ENCODE data around the gene ZBTB20.
"Not testable (repeated sequence)": the region's sequence is repeated elsewhere in the genome, so short reads cannot be mapped to it uniquely, and the experiment has no call there.

Gene ZBTB20

GRCh38 chr3:115110066-115110465 lies 37.0 kb downstream of the ZBTB20 start:
- Mint-ChIP-seq H3K36me3 (peaks cover 18% of the 10 kb centered on the region), H3K4me1 (peaks cover 13% of the 10 kb centered on the region)
- H3K9me3 Mint-ChIP-seq; H3K27ac Mint-ChIP-seq; H3K4me3 Mint-ChIP-seq; DNase-seq (ENCODE audit: low spot score in 2 of 2); ATAC-seq: not testable (repeated sequence)

GRCh38 chr3:115108614-115109013 lies 38.5 kb downstream of the ZBTB20 start:
- DNase-seq (ENCODE audit: low spot score in 2 of 2), result no peak
- peaks cover 6% of the 10 kb centered on the region for H3K9me3 Mint-ChIP-seq
- no peak overlapping the region for H3K4me3 Mint-ChIP-seq
- H3K36me3 Mint-ChIP-seq, result peaks cover 18% of the 10 kb centered on the region
- no peak overlapping the region for H3K27ac Mint-ChIP-seq
- peak; percentile 26 for ATAC-seq
- H3K4me1 Mint-ChIP-seq, result peaks cover 19% of the 10 kb centered on the region

GRCh38 chr3:115102046-115102445 lies 45.0 kb downstream of the ZBTB20 start:
- Mint-ChIP-seq H3K4me1 (peaks cover 29% of the 10 kb centered on the region), H3K36me3 (peaks cover 6% of the 10 kb centered on the region), H3K9me3 (peaks cover 4% of the 10 kb centered on the region), H3K27ac (peak overlapping the region; percentile 26), H3K4me3 (no peak overlapping the region)
- no peak for ATAC-seq
- no peak for DNase-seq (ENCODE audit: low spot score in 2 of 2)

GRCh38 chr3:115100806-115101205 lies 46.3 kb downstream of the ZBTB20 start:
- H3K4me1 Mint-ChIP-seq, result peaks cover 29% of the 10 kb centered on the region
- H3K27ac Mint-ChIP-seq, result peak overlapping the region; percentile 90

GRCh38 chr3:115099986-115100571 lies 47.0 kb downstream of the ZBTB20 start:
- peaks cover 29% of the 10 kb centered on the region for H3K4me1 Mint-ChIP-seq
- ATAC-seq, result peak; percentile 90
- H3K36me3 Mint-ChIP-seq, result peaks cover 6% of the 10 kb centered on the region
- DNase-seq (ENCODE audit: low spot score in 2 of 2), result peak in 1 of 2 donors; percentile 51
- peak overlapping the region; percentile 70 for H3K4me3 Mint-ChIP-seq
- peaks cover 4% of the 10 kb centered on the region for H3K9me3 Mint-ChIP-seq
- H3K27ac Mint-ChIP-seq, result peak overlapping the region; percentile 90

More at GRCh38 chr3:115100806-115101205, 46.3 kb downstream of the ZBTB20 start:
- DNase-seq (ENCODE audit: low spot score in 2 of 2) (no peak), ATAC-seq (no peak)
- Mint-ChIP-seq H3K4me3 (peak overlapping the region; percentile 70), H3K36me3 (peaks cover 6% of the 10 kb centered on the region), H3K9me3 (peaks cover 4% of the 10 kb centered on the region)

GRCh38 chr3:115099134-115099985 lies 47.7 kb downstream of the ZBTB20 start:
- H3K27ac Mint-ChIP-seq, result peak overlapping the region; percentile 90
- peaks cover 6% of the 10 kb centered on the region for H3K36me3 Mint-ChIP-seq
- peaks cover under 1% of the 10 kb centered on the region for H3K9me3 Mint-ChIP-seq
- no peak for ATAC-seq
- peaks cover 24% of the 10 kb centered on the region for H3K4me1 Mint-ChIP-seq
- no peak for DNase-seq (ENCODE audit: low spot score in 2 of 2)
- H3K4me3 Mint-ChIP-seq, result peak overlapping the region; percentile 70

- Mint-ChIP-seq H3K9me3 (no peaks in the 10 kb centered on the region), H3K36me3 (peaks cover 6% of the 10 kb centered on the region), H3K4me3 (no peak overlapping the region), H3K4me1 (peaks cover 24% of the 10 kb centered on the region), H3K27ac (no peak overlapping the region)
- DNase-seq (ENCODE audit: low spot score in 2 of 2), result no peak
- no peak for ATAC-seq
These were observed 48.6 kb downstream of the ZBTB20 start for GRCh38 chr3:115098354-115099073.

GRCh38 chr3:115095236-115095635 lies 51.9 kb downstream of the ZBTB20 start:
- Mint-ChIP-seq H3K27ac (no peak overlapping the region), H3K4me1 (peaks cover 10% of the 10 kb centered on the region), H3K36me3 (peaks cover 4% of the 10 kb centered on the region), H3K9me3 (no peaks in the 10 kb centered on the region), H3K4me3 (no peak overlapping the region)
- ATAC-seq (no peak), DNase-seq (ENCODE audit: low spot score in 2 of 2) (no peak)

GRCh38 chr3:115092220-115092791 lies 54.8 kb downstream of the ZBTB20 start:
- ATAC-seq (peak; percentile 48), DNase-seq (ENCODE audit: low spot score in 2 of 2) (peak; percentile 22 to 59)
- H3K4me1 Mint-ChIP-seq, result no peaks in the 10 kb centered on the region
- H3K36me3 Mint-ChIP-seq, result no peaks in the 10 kb centered on the region
- H3K27ac Mint-ChIP-seq, result no peak overlapping the region
- H3K4me3 Mint-ChIP-seq, result no peak overlapping the region
- no peaks in the 10 kb centered on the region for H3K9me3 Mint-ChIP-seq

GRCh38 chr3:115090712-115091111 lies 56.4 kb downstream of the ZBTB20 start:
- no peak for DNase-seq (ENCODE audit: low spot score in 2 of 2)

GRCh38 chr3:115089481-115089880 lies 57.6 kb downstream of the ZBTB20 start:
- Mint-ChIP-seq H3K4me3 (no peak overlapping the region), H3K9me3 (no peaks in the 10 kb centered on the region), H3K4me1 (peaks cover 8% of the 10 kb centered on the region), H3K27ac (no peak overlapping the region), H3K36me3 (no peaks in the 10 kb centered on the region)
- DNase-seq (ENCODE audit: low spot score in 2 of 2) (no peak), ATAC-seq (no peak)

More at GRCh38 chr3:115090712-115091111, 56.4 kb downstream of the ZBTB20 start:
- no peaks in the 10 kb centered on the region for H3K9me3 Mint-ChIP-seq
- no peak for ATAC-seq
- no peak overlapping the region for H3K4me3 Mint-ChIP-seq
- no peaks in the 10 kb centered on the region for H3K4me1 Mint-ChIP-seq
- H3K27ac Mint-ChIP-seq, result no peak overlapping the region
- H3K36me3 Mint-ChIP-seq, result no peaks in the 10 kb centered on the region

GRCh38 chr3:115087512-115087911 lies 59.6 kb downstream of the ZBTB20 start:
- H3K9me3 Mint-ChIP-seq, result no peaks in the 10 kb centered on the region
- DNase-seq (ENCODE audit: low spot score in 2 of 2) (no peak), ATAC-seq (no peak)
- H3K36me3 Mint-ChIP-seq, result no peaks in the 10 kb centered on the region
- H3K4me3 Mint-ChIP-seq, result no peak overlapping the region
- H3K27ac Mint-ChIP-seq, result no peak overlapping the region
- peaks cover 8% of the 10 kb centered on the region for H3K4me1 Mint-ChIP-seq

- ATAC-seq (no peak), DNase-seq (ENCODE audit: low spot score in 2 of 2) (no peak)
- H3K27ac Mint-ChIP-seq, result no peak overlapping the region
- no peak overlapping the region for H3K4me3 Mint-ChIP-seq
- H3K9me3 Mint-ChIP-seq, result no peaks in the 10 kb centered on the region
- H3K4me1 Mint-ChIP-seq, result peaks cover 8% of the 10 kb centered on the region
- no peaks in the 10 kb centered on the region for H3K36me3 Mint-ChIP-seq
These were observed 60.7 kb downstream of the ZBTB20 start for GRCh38 chr3:115086344-115086743.

GRCh38 chr3:115085197-115085865 lies 61.8 kb downstream of the ZBTB20 start:
- Mint-ChIP-seq H3K4me3 (no peak overlapping the region), H3K4me1 (peaks cover 14% of the 10 kb centered on the region), H3K9me3 (no peaks in the 10 kb centered on the region), H3K36me3 (no peaks in the 10 kb centered on the region), H3K27ac (no peak overlapping the region)
- ATAC-seq (no peak), DNase-seq (ENCODE audit: low spot score in 2 of 2) (no peak)

- no peaks in the 10 kb centered on the region for H3K36me3 Mint-ChIP-seq
- no peaks in the 10 kb centered on the region for H3K9me3 Mint-ChIP-seq
- peaks cover 14% of the 10 kb centered on the region for H3K4me1 Mint-ChIP-seq
- DNase-seq (ENCODE audit: low spot score in 2 of 2), result no peak
- no peak for ATAC-seq
- H3K27ac Mint-ChIP-seq, result no peak overlapping the region
- no peak overlapping the region for H3K4me3 Mint-ChIP-seq
These were observed 62.4 kb downstream of the ZBTB20 start for GRCh38 chr3:115084686-115085085.
